ENCODE results near the gene DAO.

DNA sequence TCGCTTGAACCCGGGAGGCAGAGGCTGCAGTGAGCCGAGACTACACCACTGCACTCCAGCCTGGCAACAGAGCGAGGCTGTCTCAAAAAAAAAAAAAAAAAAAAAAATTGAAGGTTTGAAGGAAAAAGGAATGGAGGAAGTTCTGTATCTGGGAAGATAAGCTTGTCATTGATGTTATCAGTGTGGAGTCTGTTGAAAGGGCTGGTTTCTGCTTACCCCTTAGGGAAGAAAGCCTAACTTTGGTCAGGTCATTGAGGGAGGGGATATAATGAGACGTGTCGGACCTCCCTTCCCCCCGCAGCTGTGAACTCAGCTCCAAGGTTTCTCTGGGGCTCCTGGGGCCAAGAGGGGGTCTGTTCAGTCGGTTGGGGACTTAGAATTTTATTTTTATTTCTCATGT is 16.4 kb downstream of the DAO start:
- TF ChIP-seq, protein P1, sequence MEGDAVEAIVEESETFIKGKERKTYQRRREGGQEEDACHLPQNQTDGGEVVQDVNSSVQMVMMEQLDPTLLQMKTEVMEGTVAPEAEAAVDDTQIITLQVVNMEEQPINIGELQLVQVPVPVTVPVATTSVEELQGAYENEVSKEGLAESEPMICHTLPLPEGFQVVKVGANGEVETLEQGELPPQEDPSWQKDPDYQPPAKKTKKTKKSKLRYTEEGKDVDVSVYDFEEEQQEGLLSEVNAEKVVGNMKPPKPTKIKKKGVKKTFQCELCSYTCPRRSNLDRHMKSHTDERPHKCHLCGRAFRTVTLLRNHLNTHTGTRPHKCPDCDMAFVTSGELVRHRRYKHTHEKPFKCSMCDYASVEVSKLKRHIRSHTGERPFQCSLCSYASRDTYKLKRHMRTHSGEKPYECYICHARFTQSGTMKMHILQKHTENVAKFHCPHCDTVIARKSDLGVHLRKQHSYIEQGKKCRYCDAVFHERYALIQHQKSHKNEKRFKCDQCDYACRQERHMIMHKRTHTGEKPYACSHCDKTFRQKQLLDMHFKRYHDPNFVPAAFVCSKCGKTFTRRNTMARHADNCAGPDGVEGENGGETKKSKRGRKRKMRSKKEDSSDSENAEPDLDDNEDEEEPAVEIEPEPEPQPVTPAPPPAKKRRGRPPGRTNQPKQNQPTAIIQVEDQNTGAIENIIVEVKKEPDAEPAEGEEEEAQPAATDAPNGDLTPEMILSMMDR (conservative IDR thresholded peaks at IDR 0.05; ENCODE audit: low read length) = no peak
- TF ChIP-seq EZH2phosphoT487 (IDR thresholded peaks at IDR 0.05; ENCODE audit: borderline replicate concordance) = no peak

Measured in Loucy (cell line).